SK-N-SH (cell line): ENCODE measurements around the gene EXOC4. TPM values are rescaled to one million over a fixed set of nuclear protein-coding genes. Genes with fewer than 3 reads are reported as not detected.

Source experiments
- CTCF ChIA-PET: fragments of 300-600, 350-600 bp; formaldehyde crosslinking; extraction: SDS; loops from one replicate; lab custom pipeline; 2021; lab: Yijun Ruan, JAX
- POLR2A ChIA-PET: fragments of 350-600 bp; sonication (Branson Sonifier 250); formaldehyde crosslinking; extraction: SDS; loops from one replicate; lab custom pipeline; 2020; ENCODE audit warnings: antibody characterized with exemption, inconsistent platforms; lab: Yijun Ruan, JAX
- DNase-seq: peaks from one replicate; pipeline ENCODE4 v3.0.0; 2012
- H2AFZ ChIP-seq: fragments of 200-600 bp; sonication (generic); 2 replicates; pipeline ENCODE4 v1.8.1; 2016; ENCODE audit warnings: antibody characterized with exemption, mild to moderate bottlenecking, low read depth
- H3F3A ChIP-seq: fragments of 200-600 bp; sonication (generic); replicated peaks from 2 replicates; pipeline ENCODE3; 2016; ENCODE audit warnings: antibody characterized with exemption, mild to moderate bottlenecking; ENCODE audit not compliant: insufficient read depth
- H3K27ac ChIP-seq, 2 experiments: fragments of 200-500 bp in 1 of 2; fragments of 200-600 bp in 1 of 2; sonication (Bioruptor generic) in 1 of 2; sonication (generic), shearing (Covaris generic) in 1 of 2; 2 replicates each; pipeline versions ENCODE4 v1.5.1 to v1.6.1; 2014 to 2016; ENCODE audit warnings: low read depth in 2 of 2, inconsistent platforms in 1 of 2, low read length in 1 of 2, mild to moderate bottlenecking in 1 of 2, mixed read lengths in 1 of 2
- H3K27me3 ChIP-seq: fragments of 200-600 bp; sonication (generic), shearing (Covaris generic); 2 replicates; pipeline ENCODE4 v1.6.1; 2016; ENCODE audit warnings: mixed run types; ENCODE audit not compliant: insufficient read depth
- H3K36me3 ChIP-seq, 2 experiments: fragments of 200-500 bp in 1 of 2; fragments of 200-600 bp in 1 of 2; sonication (Bioruptor generic) in 1 of 2; sonication (generic) in 1 of 2; replicated peaks in 1 of 2; 2 replicates each; pipeline versions ENCODE3 to v1.5.1; 2014 to 2016; ENCODE audit warnings: low read length in 1 of 2, mild to moderate bottlenecking in 1 of 2; ENCODE audit not compliant: insufficient read depth in 2 of 2, control insufficient read depth in 1 of 2
- H3K4me1 ChIP-seq, 2 experiments: fragments of 200-500 bp in 1 of 2; fragments of 200-600 bp in 1 of 2; sonication (Bioruptor generic) in 1 of 2; sonication (generic), shearing (Covaris generic) in 1 of 2; 2 replicates each; pipeline versions ENCODE4 v1.5.1 to v1.6.1; 2014 to 2016; ENCODE audit warnings: low read depth in 1 of 2, low read length in 1 of 2, mixed run types in 1 of 2; ENCODE audit not compliant: insufficient read depth in 2 of 2, control insufficient read depth in 1 of 2
- H3K4me2 ChIP-seq: fragments of 200-600 bp; sonication (generic), shearing (Covaris generic); 2 replicates; pipeline ENCODE4 v1.6.1; 2017; ENCODE audit warnings: mixed run types
- H3K4me3 ChIP-seq, 2 experiments: fragments of 200-500 bp in 1 of 2; fragments of 200-600 bp in 1 of 2; sonication (Bioruptor generic) in 1 of 2; sonication (generic), shearing (Covaris generic) in 1 of 2; 2 replicates each; pipeline versions ENCODE4 v1.5.1 to v1.8.1; 2014 to 2016; ENCODE audit warnings: low read depth in 2 of 2, inconsistent platforms in 1 of 2, low read length in 1 of 2, mild to moderate bottlenecking in 1 of 2, mixed read lengths in 1 of 2, moderate library complexity in 1 of 2
- H3K79me2 ChIP-seq: fragments of 200-600 bp; sonication (generic); 2 replicates; pipeline ENCODE4 v1.8.1; 2017; ENCODE audit warnings: mild to moderate bottlenecking; ENCODE audit not compliant: insufficient read depth
- H3K9ac ChIP-seq: fragments of 200-600 bp; sonication (generic); 2 replicates; pipeline ENCODE4 v1.6.1; 2017; ENCODE audit warnings: mixed run types
- H3K9me2 ChIP-seq: fragments of 200-600 bp; sonication (generic); 2 replicates; pipeline ENCODE4 v1.6.1; 2017; ENCODE audit warnings: mixed run types
- H3K9me3 ChIP-seq: fragments of 200-600 bp; sonication (generic); 2 replicates; pipeline ENCODE4 v1.6.1; 2017; ENCODE audit warnings: mixed run types, mild to moderate bottlenecking, moderate library complexity
- H4K20me1 ChIP-seq: fragments of 200-600 bp; sonication (generic); 2 replicates; pipeline ENCODE4 v1.6.1; 2017; ENCODE audit warnings: mild to moderate bottlenecking, mixed run types; ENCODE audit not compliant: insufficient read depth
- FOXJ3 ChIP-seq: sonication (generic); formaldehyde crosslinking; IDR thresholded peaks from 2 replicates; pipeline ENCODE4 v1.5.1; 2020; ENCODE audit warnings: mild to moderate bottlenecking, missing genetic modification reagents
- FOXM1 ChIP-seq: IDR thresholded peaks from 2 replicates; pipeline ENCODE4 v1.4.0; 2012; ENCODE audit warnings: low read depth, mild to moderate bottlenecking
- NFIC ChIP-seq: IDR thresholded peaks from 2 replicates; pipeline ENCODE4 v1.4.0; 2012; ENCODE audit warnings: borderline replicate concordance
- POLR2AphosphoS5 ChIP-seq: IDR thresholded peaks from 2 replicates; pipeline ENCODE4 v1.6.1; 2012; ENCODE audit warnings: low read depth, low read length
- WGBS: methylation state at CpG from one replicate; pipeline ENCODE4 v1.1.6; 2017; ENCODE audit warnings: low lambda C conversion rate; 5-methylcytosine and 5-hydroxymethylcytosine counted together
- polyA plus RNA-seq, 3 experiments: library from polyadenylated mRNA; depleted of rRNA; stranded (reverse); fragments of >200 nt; gene quantifications; 2 replicates each; pipeline ENCODE4 v1.2.3, GENCODE V29; 2012
- TF ChIP-seq, protein P1 (sequence below): IDR thresholded peaks from 2 replicates; pipeline ENCODE4 v1.6.1; 2012; ENCODE audit warnings: mild to moderate bottlenecking, low read depth, low read length, moderate library complexity
- TF ChIP-seq, protein P2 (sequence below): fragments of 150-350 bp; IDR thresholded peaks from 2 replicates; pipeline ENCODE4 v1.6.1; 2016; ENCODE audit warnings: mild to moderate bottlenecking, low read depth, low read length
- TF ChIP-seq, protein P3 (sequence below): fragments of 150-350 bp; IDR thresholded peaks from 2 replicates; pipeline ENCODE4 v1.6.1; 2017; ENCODE audit warnings: antibody characterized with exemption, low read length, low read depth, borderline replicate concordance

The EXOC4 gene
- polyA plus RNA-seq, 1 of the 3 experiments (the other 2 are of a cell fraction): 37.3 TPM

DNA sequence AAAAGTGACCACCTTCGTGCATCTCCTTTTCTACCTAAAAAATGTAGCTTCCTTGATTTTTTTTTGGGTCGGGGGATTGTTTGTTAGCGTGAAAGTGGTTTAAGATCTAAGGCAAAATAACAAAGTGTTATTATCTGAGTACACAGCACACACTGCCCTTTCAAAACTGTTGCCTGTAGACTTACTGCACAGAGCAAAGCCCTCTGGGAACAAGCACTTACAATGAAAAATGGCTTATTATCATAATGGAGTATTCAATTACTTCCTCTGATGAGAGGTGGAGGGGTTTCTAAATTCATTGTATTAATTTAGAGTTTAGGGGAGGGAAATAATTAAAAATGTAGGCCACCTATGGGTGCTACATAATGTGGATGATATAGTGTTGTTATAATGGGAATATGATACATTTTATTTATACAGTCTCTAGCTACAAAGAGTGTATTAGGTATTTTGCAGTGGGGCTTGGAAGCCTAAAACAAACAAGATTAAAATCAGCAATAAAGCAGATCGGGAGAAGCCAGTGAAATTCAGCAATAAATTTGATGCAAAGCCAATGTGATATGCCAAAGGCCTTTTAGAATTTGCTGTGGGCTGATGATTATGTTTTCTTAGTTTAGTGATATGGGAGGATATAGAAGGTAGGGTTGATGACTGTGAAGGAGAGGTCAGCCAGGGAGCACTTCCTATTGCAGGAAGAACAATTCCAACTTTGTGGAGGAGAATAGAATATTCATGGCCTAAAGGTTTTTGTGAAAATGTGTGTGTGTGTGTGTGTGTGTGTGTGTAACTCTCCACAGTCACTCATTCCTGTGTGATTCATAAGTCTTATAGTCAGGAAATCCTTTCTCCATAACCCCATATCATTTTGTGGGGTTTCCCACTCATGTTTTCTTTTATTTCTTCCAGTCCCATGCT is 17.7 kb upstream of the EXOC4 start:
- no peak for DNase-seq
- no peaks in the 10 kb centered on the region for H3K9me3 ChIP-seq
- H3K27me3 ChIP-seq: no peaks in the 10 kb centered on the region
- no peak for TF ChIP-seq NFIC
- TF ChIP-seq FOXM1: no peak
- TF ChIP-seq, protein P1, sequence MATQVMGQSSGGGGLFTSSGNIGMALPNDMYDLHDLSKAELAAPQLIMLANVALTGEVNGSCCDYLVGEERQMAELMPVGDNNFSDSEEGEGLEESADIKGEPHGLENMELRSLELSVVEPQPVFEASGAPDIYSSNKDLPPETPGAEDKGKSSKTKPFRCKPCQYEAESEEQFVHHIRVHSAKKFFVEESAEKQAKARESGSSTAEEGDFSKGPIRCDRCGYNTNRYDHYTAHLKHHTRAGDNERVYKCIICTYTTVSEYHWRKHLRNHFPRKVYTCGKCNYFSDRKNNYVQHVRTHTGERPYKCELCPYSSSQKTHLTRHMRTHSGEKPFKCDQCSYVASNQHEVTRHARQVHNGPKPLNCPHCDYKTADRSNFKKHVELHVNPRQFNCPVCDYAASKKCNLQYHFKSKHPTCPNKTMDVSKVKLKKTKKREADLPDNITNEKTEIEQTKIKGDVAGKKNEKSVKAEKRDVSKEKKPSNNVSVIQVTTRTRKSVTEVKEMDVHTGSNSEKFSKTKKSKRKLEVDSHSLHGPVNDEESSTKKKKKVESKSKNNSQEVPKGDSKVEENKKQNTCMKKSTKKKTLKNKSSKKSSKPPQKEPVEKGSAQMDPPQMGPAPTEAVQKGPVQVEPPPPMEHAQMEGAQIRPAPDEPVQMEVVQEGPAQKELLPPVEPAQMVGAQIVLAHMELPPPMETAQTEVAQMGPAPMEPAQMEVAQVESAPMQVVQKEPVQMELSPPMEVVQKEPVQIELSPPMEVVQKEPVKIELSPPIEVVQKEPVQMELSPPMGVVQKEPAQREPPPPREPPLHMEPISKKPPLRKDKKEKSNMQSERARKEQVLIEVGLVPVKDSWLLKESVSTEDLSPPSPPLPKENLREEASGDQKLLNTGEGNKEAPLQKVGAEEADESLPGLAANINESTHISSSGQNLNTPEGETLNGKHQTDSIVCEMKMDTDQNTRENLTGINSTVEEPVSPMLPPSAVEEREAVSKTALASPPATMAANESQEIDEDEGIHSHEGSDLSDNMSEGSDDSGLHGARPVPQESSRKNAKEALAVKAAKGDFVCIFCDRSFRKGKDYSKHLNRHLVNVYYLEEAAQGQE: no peak
- TF ChIP-seq POLR2AphosphoS5: no peak
- TF ChIP-seq, protein P2, sequence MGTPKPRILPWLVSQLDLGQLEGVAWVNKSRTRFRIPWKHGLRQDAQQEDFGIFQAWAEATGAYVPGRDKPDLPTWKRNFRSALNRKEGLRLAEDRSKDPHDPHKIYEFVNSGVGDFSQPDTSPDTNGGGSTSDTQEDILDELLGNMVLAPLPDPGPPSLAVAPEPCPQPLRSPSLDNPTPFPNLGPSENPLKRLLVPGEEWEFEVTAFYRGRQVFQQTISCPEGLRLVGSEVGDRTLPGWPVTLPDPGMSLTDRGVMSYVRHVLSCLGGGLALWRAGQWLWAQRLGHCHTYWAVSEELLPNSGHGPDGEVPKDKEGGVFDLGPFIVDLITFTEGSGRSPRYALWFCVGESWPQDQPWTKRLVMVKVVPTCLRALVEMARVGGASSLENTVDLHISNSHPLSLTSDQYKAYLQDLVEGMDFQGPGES: no peak
- TF ChIP-seq, protein P3, sequence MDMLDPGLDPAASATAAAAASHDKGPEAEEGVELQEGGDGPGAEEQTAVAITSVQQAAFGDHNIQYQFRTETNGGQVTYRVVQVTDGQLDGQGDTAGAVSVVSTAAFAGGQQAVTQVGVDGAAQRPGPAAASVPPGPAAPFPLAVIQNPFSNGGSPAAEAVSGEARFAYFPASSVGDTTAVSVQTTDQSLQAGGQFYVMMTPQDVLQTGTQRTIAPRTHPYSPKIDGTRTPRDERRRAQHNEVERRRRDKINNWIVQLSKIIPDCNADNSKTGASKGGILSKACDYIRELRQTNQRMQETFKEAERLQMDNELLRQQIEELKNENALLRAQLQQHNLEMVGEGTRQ: no peak
- TF ChIP-seq, all 33 proteins: peak for 0
- no peak overlapping the region for H3K9ac ChIP-seq
- H3K4me1 ChIP-seq: no peaks in the 10 kb centered on the region
- H3K36me3 ChIP-seq: no peaks in the 10 kb centered on the region
- H3F3A ChIP-seq: no peaks in the 10 kb centered on the region
- POLR2A ChIA-PET: no interaction called here
- no peak overlapping the region for H3K4me2 ChIP-seq
- CTCF ChIA-PET: no interaction called here
- 66% methylated on average over 4 of the region's 4 CpGs for WGBS
- H3K79me2 ChIP-seq: no peaks in the 10 kb centered on the region
- H3K9me2 ChIP-seq: no peaks in the 10 kb centered on the region
- no peak overlapping the region for H2AFZ ChIP-seq
- H3K27ac ChIP-seq: no peak overlapping the region
- H4K20me1 ChIP-seq: no peaks in the 10 kb centered on the region
- no peak overlapping the region for H3K4me3 ChIP-seq

DNA sequence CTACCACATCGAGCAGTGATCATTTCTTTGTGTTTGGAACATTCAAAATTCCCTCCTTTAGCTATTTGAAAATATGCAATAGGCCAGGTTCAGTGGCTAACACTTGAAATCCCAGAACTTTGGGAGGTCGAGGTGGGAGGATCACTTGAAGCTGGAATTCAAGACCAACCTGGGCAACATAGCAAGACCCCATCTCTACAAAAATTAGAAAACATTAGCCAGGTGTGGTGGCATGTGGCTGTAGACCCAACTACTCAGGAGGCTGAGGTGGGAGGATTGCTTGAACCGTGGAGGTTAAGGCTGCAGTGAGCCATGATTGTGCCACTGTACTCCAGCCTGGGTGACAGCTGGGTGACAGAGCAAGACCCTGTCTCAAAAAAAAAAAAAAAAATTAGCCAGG is 15.3 kb upstream of the EXOC4 start:
- ChIA-PET CTCF (interaction anchor here (1.1 to 1.9 kb wide), 3 partner anchors 8 to 107 kb away, joined by 4 to 5 read pairs (median 4); no protein-coding TSS in a partner anchor), POLR2A (no interaction called here)
- no peak overlapping the region for H3K9ac ChIP-seq
- no peaks in the 10 kb centered on the region for H3K36me3 ChIP-seq
- no peak overlapping the region for H3K4me3 ChIP-seq
- H3K4me2 ChIP-seq: no peak overlapping the region
- H3K4me1 ChIP-seq: no peaks in the 10 kb centered on the region
- no peak overlapping the region for H3K27ac ChIP-seq
- no peaks in the 10 kb centered on the region for H3F3A ChIP-seq
- no peaks in the 10 kb centered on the region for H3K79me2 ChIP-seq
- 56% methylated on average over 3 of the region's 3 CpGs for WGBS
- H3K27me3 ChIP-seq: no peaks in the 10 kb centered on the region; the same call in 1 of the 2 replicates
- TF ChIP-seq, protein P2: no peak
- TF ChIP-seq, protein P1: no peak
- TF ChIP-seq FOXJ3: no peak
- no peak for TF ChIP-seq FOXM1
- TF ChIP-seq POLR2AphosphoS5: no peak
- no peaks in the 10 kb centered on the region for H3K9me3 ChIP-seq
- DNase-seq: no peak
- no peak overlapping the region for H2AFZ ChIP-seq
- H3K9me2 ChIP-seq: no peaks in the 10 kb centered on the region
- no peaks in the 10 kb centered on the region for H4K20me1 ChIP-seq
